ENCODE data around the gene SYT3. TPM values are rescaled to one million over a fixed set of nuclear protein-coding genes. Genes with fewer than 3 reads are reported as not detected.

The SYT3 gene
- total and polyA plus RNA-seq, 7 donors = under 0.01 to 0.66 (median 0.37) TPM; not detected in 1

DNA sequence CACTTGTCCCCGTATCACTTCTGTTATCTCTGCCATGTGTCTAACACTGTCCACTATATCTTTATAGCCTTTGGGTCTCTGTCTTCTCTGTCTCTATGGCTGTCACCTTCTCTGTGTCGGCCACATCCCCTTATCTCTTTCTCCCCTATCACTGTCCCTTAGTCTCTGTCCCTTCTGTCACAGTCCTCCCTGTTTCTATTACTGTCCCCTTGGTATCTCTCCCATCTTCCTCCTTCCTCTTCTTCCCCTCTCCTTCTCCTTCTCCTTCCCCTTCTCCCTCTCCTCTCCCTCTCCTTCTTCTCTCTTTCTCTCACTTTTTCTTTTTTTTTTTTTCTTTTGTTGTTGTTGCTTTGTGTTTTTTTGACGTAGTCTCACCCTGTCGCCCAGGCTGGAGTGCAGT is 36.7 kb downstream of the SYT3 start:
- WGBS, 2 donors = 80 to 88% methylated on average over 4 of the region's 4 CpGs

DNA sequence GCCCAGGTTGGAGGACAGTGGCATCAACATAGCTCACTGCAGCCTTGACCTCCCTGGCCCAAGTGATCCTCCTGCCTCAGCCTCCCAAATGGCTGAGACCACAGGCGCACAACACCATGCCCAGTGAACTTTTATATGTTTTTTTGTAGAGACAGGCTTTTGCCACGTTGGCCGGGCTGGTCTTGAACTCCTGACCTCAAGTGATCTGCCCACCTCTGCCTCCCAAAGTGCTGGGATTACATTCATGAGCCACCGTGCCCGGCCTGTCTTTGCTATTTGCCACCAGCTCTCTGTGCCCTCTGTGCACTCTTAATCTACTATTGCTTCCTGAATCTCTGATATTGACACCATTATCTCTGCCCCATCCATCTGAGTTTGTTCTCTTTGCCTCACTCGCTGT is 37.2 kb downstream of the SYT3 start:
- Histone ChIP-seq H3K36me3 (no peaks in the 10 kb centered on the region), H3K4me3 (no peak overlapping the region), H3K27ac (no peak overlapping the region), H3K27me3 (peaks cover 0 to 56% (median 7%) of the 10 kb centered on the region in 3 donors), H3K9me3 (no peaks in the 10 kb centered on the region), H3K4me1 (peaks cover 0 to 2% (median 0%) of the 10 kb centered on the region in 4 donors)
- intact Hi-C loops (cut with DNase I) = no loop called here
- no peak for TF ChIP-seq POLR2A (IDR thresholded peaks at IDR 0.05)
- TF ChIP-seq, protein P1, sequence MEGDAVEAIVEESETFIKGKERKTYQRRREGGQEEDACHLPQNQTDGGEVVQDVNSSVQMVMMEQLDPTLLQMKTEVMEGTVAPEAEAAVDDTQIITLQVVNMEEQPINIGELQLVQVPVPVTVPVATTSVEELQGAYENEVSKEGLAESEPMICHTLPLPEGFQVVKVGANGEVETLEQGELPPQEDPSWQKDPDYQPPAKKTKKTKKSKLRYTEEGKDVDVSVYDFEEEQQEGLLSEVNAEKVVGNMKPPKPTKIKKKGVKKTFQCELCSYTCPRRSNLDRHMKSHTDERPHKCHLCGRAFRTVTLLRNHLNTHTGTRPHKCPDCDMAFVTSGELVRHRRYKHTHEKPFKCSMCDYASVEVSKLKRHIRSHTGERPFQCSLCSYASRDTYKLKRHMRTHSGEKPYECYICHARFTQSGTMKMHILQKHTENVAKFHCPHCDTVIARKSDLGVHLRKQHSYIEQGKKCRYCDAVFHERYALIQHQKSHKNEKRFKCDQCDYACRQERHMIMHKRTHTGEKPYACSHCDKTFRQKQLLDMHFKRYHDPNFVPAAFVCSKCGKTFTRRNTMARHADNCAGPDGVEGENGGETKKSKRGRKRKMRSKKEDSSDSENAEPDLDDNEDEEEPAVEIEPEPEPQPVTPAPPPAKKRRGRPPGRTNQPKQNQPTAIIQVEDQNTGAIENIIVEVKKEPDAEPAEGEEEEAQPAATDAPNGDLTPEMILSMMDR (IDR thresholded peaks at IDR 0.05) = no peak
- TF ChIP-seq POLR2AphosphoS5 (IDR thresholded peaks at IDR 0.05) = no peak
- no peak for TF ChIP-seq EP300 (IDR thresholded peaks at IDR 0.05)
- 85 to 86% methylated on average over 6 of the region's 6 CpGs for WGBS, 2 donors
- no peak for DNase-seq

More for the DNA sequence above, 36.7 kb downstream of the SYT3 start:
- TF ChIP-seq, protein P1 (IDR thresholded peaks at IDR 0.05) = no peak
- no peak for TF ChIP-seq EP300 (IDR thresholded peaks at IDR 0.05)
- no peak for TF ChIP-seq POLR2AphosphoS5 (IDR thresholded peaks at IDR 0.05)
- no peak for TF ChIP-seq POLR2A (IDR thresholded peaks at IDR 0.05)
- Histone ChIP-seq H3K9me3 (no peaks in the 10 kb centered on the region), H3K36me3 (no peaks in the 10 kb centered on the region), H3K27ac (no peak overlapping the region), H3K4me1 (peaks cover 0 to 7% (median under 1%) of the 10 kb centered on the region in 4 donors), H3K27me3 (peaks cover 0 to 60% (median 7%) of the 10 kb centered on the region in 3 donors), H3K4me3 (no peak overlapping the region)
- intact Hi-C loops (cut with DNase I) = no loop called here
- DNase-seq = no peak

DNA sequence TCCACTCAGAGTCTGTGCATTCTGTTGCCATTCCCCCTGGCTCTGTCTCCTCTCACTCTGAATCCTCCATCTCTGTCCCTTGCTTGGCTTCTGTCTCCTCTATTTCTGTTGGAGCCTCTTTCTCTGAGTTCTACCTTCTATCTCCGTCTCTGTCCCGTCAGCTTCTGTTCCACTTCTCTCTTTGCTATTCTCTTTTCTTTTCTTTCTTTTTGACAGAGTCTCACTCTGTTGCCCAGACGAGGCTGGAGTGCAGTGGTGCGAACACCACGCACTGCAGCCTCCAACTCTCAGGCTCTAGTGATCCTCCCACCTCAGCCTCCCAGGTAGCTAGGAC is 37.6 kb downstream of the SYT3 start:
- WGBS, 2 donors = 83% methylated on average over 5 of the region's 5 CpGs
- Histone ChIP-seq H3K4me1 (no peaks in the 10 kb centered on the region), H3K4me3 (no peak overlapping the region), H3K9me3 (no peaks in the 10 kb centered on the region), H3K27me3 (peaks cover 0 to 51% (median 7%) of the 10 kb centered on the region in 3 donors), H3K27ac (no peak overlapping the region), H3K36me3 (no peaks in the 10 kb centered on the region)
- intact Hi-C loops (cut with DNase I) = no loop called here
- no peak for TF ChIP-seq EP300 (IDR thresholded peaks at IDR 0.05)
- no peak for TF ChIP-seq POLR2A (IDR thresholded peaks at IDR 0.05)
- no peak for TF ChIP-seq POLR2AphosphoS5 (IDR thresholded peaks at IDR 0.05)
- TF ChIP-seq, protein P1 (IDR thresholded peaks at IDR 0.05) = no peak
- DNase-seq = no peak

DNA sequence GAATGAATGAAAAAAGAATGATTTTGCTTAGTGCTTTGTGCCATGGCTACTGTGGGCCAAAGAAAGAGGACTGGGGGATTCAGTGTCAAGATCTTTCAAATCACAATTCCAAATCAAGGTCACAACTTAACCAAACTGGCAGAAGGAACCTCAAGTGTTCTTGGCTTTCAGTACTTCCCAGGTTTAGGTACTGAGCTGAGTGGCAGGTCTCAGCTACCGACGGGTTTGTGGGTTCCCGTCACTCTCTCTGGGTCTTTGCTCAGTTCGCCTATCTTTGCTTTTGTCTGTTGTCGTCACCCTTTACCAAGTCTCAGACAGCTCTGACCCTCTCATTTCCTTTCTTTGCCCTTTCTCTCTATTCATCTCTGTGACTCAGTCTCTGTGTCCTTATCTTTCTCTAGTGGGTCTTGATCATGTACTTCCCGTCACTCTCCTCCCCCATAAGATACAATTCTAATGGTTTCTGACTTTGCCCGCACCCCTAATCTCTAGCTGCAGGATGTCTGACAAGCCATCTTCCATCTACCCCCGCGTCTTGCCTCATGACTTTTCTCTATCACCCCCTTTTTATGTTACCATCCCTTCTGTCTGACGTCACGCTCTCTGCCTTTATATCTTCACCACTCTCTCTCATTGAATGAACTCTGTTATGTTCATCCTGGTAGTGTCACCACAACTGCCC is 38.1 kb downstream of the SYT3 start:
- Histone ChIP-seq H3K27me3 (peaks cover 0 to 47% (median 3%) of the 10 kb centered on the region in 3 donors), H3K4me1 (no peaks in the 10 kb centered on the region), H3K27ac (no peak overlapping the region), H3K9me3 (no peaks in the 10 kb centered on the region), H3K36me3 (no peaks in the 10 kb centered on the region), H3K4me3 (no peak overlapping the region)
- TF ChIP-seq POLR2A (IDR thresholded peaks at IDR 0.05) = no peak
- TF ChIP-seq POLR2AphosphoS5 (IDR thresholded peaks at IDR 0.05) = no peak
- TF ChIP-seq, protein P1 (IDR thresholded peaks at IDR 0.05) = no peak
- no peak for TF ChIP-seq EP300 (IDR thresholded peaks at IDR 0.05)
- WGBS, 2 donors = 72 to 76% methylated on average over 11 of the region's 11 CpGs
- intact Hi-C loops (cut with DNase I) = no loop called here
- DNase-seq = no peak

DNA sequence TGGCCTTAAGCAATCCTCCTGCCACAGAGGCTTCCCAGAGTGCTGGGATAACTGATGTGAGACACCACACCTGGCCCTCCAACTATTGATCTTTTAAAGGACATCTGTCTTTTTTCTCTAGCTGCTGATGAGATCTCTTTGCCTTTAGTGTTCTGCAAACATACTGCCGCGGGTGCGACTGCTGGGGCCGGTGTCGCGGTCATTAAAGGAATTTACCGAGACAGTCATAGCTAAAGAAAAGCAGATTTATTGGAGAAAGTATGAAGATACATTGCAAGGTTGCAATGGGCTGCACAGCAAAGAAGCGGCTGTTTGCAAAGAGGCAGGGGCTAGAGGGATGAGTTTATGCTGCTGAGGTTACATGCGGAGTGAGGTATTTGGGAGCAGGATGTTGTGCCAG is 40.3 kb downstream of the SYT3 start:
- Histone ChIP-seq H3K36me3 (no peaks in the 10 kb centered on the region), H3K27ac (no peak overlapping the region), H3K27me3 (peaks cover 0 to 53% (median 3%) of the 10 kb centered on the region in 3 donors), H3K4me1 (no peaks in the 10 kb centered on the region), H3K4me3 (no peak overlapping the region), H3K9me3 (no peaks in the 10 kb centered on the region)
- no peak for DNase-seq
- intact Hi-C loops (cut with DNase I) = no loop called here
- TF ChIP-seq POLR2A (IDR thresholded peaks at IDR 0.05) = no peak
- TF ChIP-seq, protein P1 (IDR thresholded peaks at IDR 0.05) = no peak
- TF ChIP-seq EP300 (IDR thresholded peaks at IDR 0.05) = no peak
- TF ChIP-seq POLR2AphosphoS5 (IDR thresholded peaks at IDR 0.05) = no peak
- WGBS, 2 donors = 75 to 83% methylated on average over 9 of the region's 9 CpGs

Measured in sigmoid colon (tissue), 7 donors.